Frontal cortex (tissue), 4 donors: ENCODE data around the gene ST6GALNAC3. TPM values are rescaled to one million over a fixed set of nuclear protein-coding genes. Genes with fewer than 3 reads are reported as not detected.
"Not testable (repeated sequence)": the region's sequence is repeated elsewhere in the genome, so short reads cannot be mapped to it uniquely, and the experiment has no call there.

ENCODE experiments used
- DNase-seq, 2 donors: peaks; one replicate each; pipeline ENCODE4 v3.0.0; 2012; ENCODE audit warnings: low spot score in 2 of 2
- FAIRE-seq: peaks from 2 replicates; lab custom pipeline; 2012; peaks lifted over from hg19 to GRCh38; lab: Jason Lieb, UNC
- total RNA-seq: library from RNA; depleted of rRNA; stranded (reverse); fragments of >200 nt; gene quantifications from one replicate; pipeline ENCODE4 v1.2.3, GENCODE V29; 2014
- donor health status: control.
- donor health status: control.
- donor health status: control.

ST6GALNAC3 gene
- total RNA-seq, 1 donor from 2014 or later = 14.3 TPM

- DNase-seq (no peak), FAIRE-seq (no peak)
Measured at GRCh38 chr1:76231320-76231719, 156.8 kb downstream of the ST6GALNAC3 start.

- DNase-seq (no peak), FAIRE-seq (no peak)
Measured at GRCh38 chr1:76232666-76233065, 158.1 kb downstream of the ST6GALNAC3 start.

GRCh38 chr1:76234061-76234460 is 159.5 kb downstream of the ST6GALNAC3 start:
- FAIRE-seq = no peak
- DNase-seq = no peak

GRCh38 chr1:76237211-76237610 is 162.7 kb downstream of the ST6GALNAC3 start:
- no peak for FAIRE-seq
- DNase-seq = no peak

- no peak for FAIRE-seq
- no peak for DNase-seq
Measured at GRCh38 chr1:76238094-76238628, 163.6 kb downstream of the ST6GALNAC3 start.

GRCh38 chr1:76239470-76239918 is 164.9 kb downstream of the ST6GALNAC3 start:
- DNase-seq = no peak
- FAIRE-seq = no peak

GRCh38 chr1:76240316-76240715 is 165.8 kb downstream of the ST6GALNAC3 start:
- no peak for DNase-seq
- FAIRE-seq = no peak

GRCh38 chr1:76242587-76242986 is 168.0 kb downstream of the ST6GALNAC3 start:
- not testable (repeated sequence) for DNase-seq, FAIRE-seq

- FAIRE-seq (no peak), DNase-seq (no peak)
Measured at GRCh38 chr1:76247261-76247852, 172.8 kb downstream of the ST6GALNAC3 start.

- FAIRE-seq (no peak), DNase-seq (no peak)
Measured at GRCh38 chr1:76250271-76250670, 175.7 kb downstream of the ST6GALNAC3 start.

- no peak for FAIRE-seq
- no peak for DNase-seq
Measured at GRCh38 chr1:76252431-76252830, 177.9 kb downstream of the ST6GALNAC3 start.

- DNase-seq = no peak
- FAIRE-seq = no peak
Measured at GRCh38 chr1:76254104-76255030, 179.8 kb downstream of the ST6GALNAC3 start.

- no peak for FAIRE-seq
Measured at GRCh38 chr1:76256289-76257223, 182.0 kb downstream of the ST6GALNAC3 start.

GRCh38 chr1:76257823-76258222 is 183.3 kb downstream of the ST6GALNAC3 start:
- FAIRE-seq (no peak), DNase-seq (no peak)

More at GRCh38 chr1:76256289-76257223, 182.0 kb downstream of the ST6GALNAC3 start:
- no peak for DNase-seq

GRCh38 chr1:76259270-76259669 is 184.7 kb downstream of the ST6GALNAC3 start:
- FAIRE-seq (no peak), DNase-seq (no peak)

- FAIRE-seq = no peak
- DNase-seq = no peak
Measured at GRCh38 chr1:76260279-76260678, 185.7 kb downstream of the ST6GALNAC3 start.

- no peak for DNase-seq
Measured at GRCh38 chr1:76262601-76263000, 188.1 kb downstream of the ST6GALNAC3 start.

GRCh38 chr1:76264642-76265041 is 190.1 kb downstream of the ST6GALNAC3 start:
- no peak for DNase-seq
- FAIRE-seq = no peak

More at GRCh38 chr1:76262601-76263000, 188.1 kb downstream of the ST6GALNAC3 start:
- no peak for FAIRE-seq

- DNase-seq (no peak), FAIRE-seq (no peak)
Measured at GRCh38 chr1:76266762-76267161, 192.2 kb downstream of the ST6GALNAC3 start.

- DNase-seq (no peak), FAIRE-seq (no peak)
Measured at GRCh38 chr1:76267631-76268030, 193.1 kb downstream of the ST6GALNAC3 start.
